HepG2 (cell line): ENCODE measurements around the gene TRIM31. TPM values are rescaled to one million over a fixed set of nuclear protein-coding genes. Genes with fewer than 3 reads are reported as not detected.

Experiments
- ARNT2 ChIP-seq: sonication (generic); formaldehyde crosslinking; IDR thresholded peaks from 2 replicates; pipeline ENCODE4 v1.8.0; 2022; ENCODE audit warnings: mild to moderate bottlenecking, low read depth, missing genetic modification reagents, moderate library complexity
- CAMTA2 ChIP-seq: sonication (generic); formaldehyde crosslinking; IDR thresholded peaks from 2 replicates; pipeline ENCODE4 v1.4.0; 2020; ENCODE audit warnings: mild to moderate bottlenecking, missing genetic modification reagents, borderline replicate concordance
- ESRRA ChIP-seq: sonication (generic); formaldehyde crosslinking; IDR thresholded peaks from 2 replicates; pipeline ENCODE4 v1.5.1; 2020; ENCODE audit warnings: mild to moderate bottlenecking, low read depth, missing genetic modification reagents
- FOXO1 ChIP-seq: sonication (generic); formaldehyde crosslinking; IDR thresholded peaks from 2 replicates; pipeline ENCODE4 v1.4.0; 2020; ENCODE audit warnings: missing genetic modification reagents
- HMG20B ChIP-seq: conservative IDR thresholded peaks from 2 replicates; pipeline ENCODE4 v1.6.1; 2016; ENCODE audit warnings: missing genetic modification reagents, missing compliant biosample characterization
- HNRNPK ChIP-seq: fragments of 200-400 bp; formaldehyde crosslinking; IDR thresholded peaks from 2 replicates; pipeline ENCODE4 v1.6.1; 2018; ENCODE audit warnings: low read length, low read depth, moderate library complexity, mild to moderate bottlenecking; ENCODE audit not compliant: poor library complexity, severe bottlenecking
- MXI1 ChIP-seq: IDR thresholded peaks from 3 replicates; pipeline ENCODE4 v1.6.1; 2012; ENCODE audit warnings: low read depth, low read length, inconsistent platforms, borderline replicate concordance
- NFRKB ChIP-seq: fragments of 450-650 bp; IDR thresholded peaks from 2 replicates; pipeline ENCODE4 v1.6.1; 2017
- RBM22 ChIP-seq: fragments of 200-400 bp; formaldehyde crosslinking; optimal IDR thresholded peaks from 2 replicates; pipeline ENCODE3; 2017; ENCODE audit warnings: mild to moderate bottlenecking, low read length, moderate library complexity
- RORA ChIP-seq: sonication (generic); formaldehyde crosslinking; IDR thresholded peaks from 2 replicates; pipeline ENCODE4 v1.5.0; 2020; ENCODE audit warnings: mild to moderate bottlenecking, missing genetic modification reagents, moderate library complexity
- SALL1 ChIP-seq: sonication (generic); formaldehyde crosslinking; IDR thresholded peaks from 2 replicates; pipeline ENCODE4 v1.8.0; 2022; ENCODE audit warnings: mild to moderate bottlenecking, missing genetic modification reagents
- TARDBP ChIP-seq: sonication (generic); formaldehyde crosslinking; IDR thresholded peaks from 2 replicates; pipeline ENCODE4 v1.8.0; 2022; ENCODE audit warnings: mild to moderate bottlenecking, missing genetic modification reagents
- TEAD2 ChIP-seq: sonication (generic); formaldehyde crosslinking; IDR thresholded peaks from 2 replicates; pipeline ENCODE4 v1.9.0; 2021; ENCODE audit warnings: missing genetic modification reagents
- TMF1 ChIP-seq: sonication (generic); formaldehyde crosslinking; IDR thresholded peaks from 2 replicates; pipeline ENCODE4 v1.8.1; 2022; ENCODE audit warnings: low read depth, missing genetic modification reagents
- ZBTB7A ChIP-seq: sonication (generic); formaldehyde crosslinking; IDR thresholded peaks from 2 replicates; pipeline ENCODE4 v1.8.0; 2022; ENCODE audit warnings: mild to moderate bottlenecking, missing genetic modification reagents
- ZBTB8A ChIP-seq: sonication (generic); formaldehyde crosslinking; IDR thresholded peaks from 2 replicates; pipeline ENCODE4 v1.4.0; 2020; ENCODE audit warnings: mild to moderate bottlenecking, low read depth, missing genetic modification reagents, borderline replicate concordance
- ZNF441 ChIP-seq: sonication (generic); formaldehyde crosslinking; IDR thresholded peaks from 2 replicates; pipeline ENCODE4 v1.7.0; 2021; ENCODE audit warnings: missing genetic modification reagents, borderline replicate concordance
- ZNF501 ChIP-seq: sonication (generic); formaldehyde crosslinking; IDR thresholded peaks from 2 replicates; pipeline ENCODE4 v1.5.1; 2020; ENCODE audit warnings: mild to moderate bottlenecking, moderate library complexity, missing genetic modification reagents
- ZNF556 ChIP-seq: sonication (generic); formaldehyde crosslinking; IDR thresholded peaks from 2 replicates; pipeline ENCODE4 v1.4.0; 2020; ENCODE audit warnings: mild to moderate bottlenecking, missing genetic modification reagents, borderline replicate concordance
- ZNF570 ChIP-seq: sonication (generic); formaldehyde crosslinking; IDR thresholded peaks from 2 replicates; pipeline ENCODE4 v1.4.0; 2020; ENCODE audit warnings: mild to moderate bottlenecking, missing genetic modification reagents, borderline replicate concordance
- polyA plus RNA-seq, 8 experiments: library from polyadenylated mRNA; depleted of rRNA in 3 of 8; stranded (reverse) in 7 of 8; unstranded in 1 of 8; fragments of >200 nt; fragmentation: Illumina TruSeq in 4 of 8; extraction: Trizol in 4 of 8; gene quantifications; 2 replicates each; pipeline versions ENCODE4 v1.2.1 to v1.2.3, GENCODE V29; 2011 to 2016; ENCODE audit warnings: low read depth in 4 of 8, missing spikeins in 1 of 8, mixed read lengths in 1 of 8; ENCODE audit not compliant: insufficient read depth in 1 of 8
- total RNA-seq, 5 experiments: library from RNA; depleted of rRNA; stranded (reverse); fragments of >200 nt; fragmentation: Illumina TruSeq; extraction: Trizol; gene quantifications; 2 replicates each; pipeline ENCODE4 v1.2.3, GENCODE V29; 2016; ENCODE audit warnings: low read depth in 1 of 5
- TF ChIP-seq, protein P1 (sequence below): sonication (generic); formaldehyde crosslinking; IDR thresholded peaks from 2 replicates; pipeline ENCODE4 v1.4.0; 2020; ENCODE audit warnings: mild to moderate bottlenecking, low read depth, missing genetic modification reagents
- TF ChIP-seq, protein P2 (sequence below): sonication (generic); formaldehyde crosslinking; IDR thresholded peaks from 2 replicates; pipeline ENCODE4 v1.5.0; 2020; ENCODE audit warnings: missing genetic modification reagents
- TF ChIP-seq, protein P3 (sequence below): IDR thresholded peaks from 2 replicates; pipeline ENCODE4 v1.6.1; 2016; ENCODE audit warnings: missing compliant biosample characterization, missing genetic modification reagents, borderline replicate concordance
- TF ChIP-seq, protein P4 (sequence below): sonication (generic); formaldehyde crosslinking; IDR thresholded peaks from 2 replicates; pipeline ENCODE4 v1.8.0; 2022; ENCODE audit warnings: missing genetic modification reagents, mild to moderate bottlenecking, inconsistent platforms, borderline replicate concordance
- TF ChIP-seq, protein P5 (sequence below): IDR thresholded peaks from 2 replicates; pipeline ENCODE4 v1.6.1; 2016

TRIM31 gene
- total and polyA plus RNA-seq, 2 of the 13 experiments (the other 11 are each of a cell fraction or from before 2014, with no cell fraction given), result 0.13 to 0.51 TPM

DNA sequence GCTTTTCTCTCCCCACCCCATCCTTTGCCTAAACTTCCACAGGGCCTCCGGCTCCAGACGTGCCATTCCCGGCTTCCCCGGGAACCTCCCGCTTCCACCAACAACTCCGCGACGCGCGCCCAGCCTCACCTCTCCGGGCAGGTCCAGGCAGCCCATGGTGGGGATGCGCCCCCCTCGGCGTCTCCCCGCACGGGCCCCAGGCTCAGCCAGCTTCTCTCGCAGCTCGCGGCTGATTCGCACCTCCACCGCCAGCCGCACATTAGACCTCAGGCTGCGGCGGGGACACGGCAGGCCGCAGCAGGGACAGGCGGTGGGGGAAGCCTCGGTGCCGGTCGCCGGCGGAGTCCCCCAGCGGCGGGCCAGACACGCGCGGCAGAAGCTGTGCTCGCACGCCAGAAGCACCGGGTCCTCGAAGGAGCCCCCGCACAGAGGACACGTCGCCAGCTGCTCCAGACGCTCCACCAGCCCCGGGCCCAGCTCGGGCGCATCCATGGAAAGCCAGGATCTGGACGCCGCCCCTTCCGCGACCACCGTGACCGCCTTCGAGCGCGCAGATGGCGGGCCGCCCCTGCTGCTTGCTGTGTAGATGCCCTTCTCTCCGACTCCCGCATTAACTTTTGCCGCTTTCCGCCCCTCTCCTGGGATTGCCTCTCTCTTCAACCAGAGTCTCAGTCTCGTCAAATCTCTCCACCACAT, 37.6 kb downstream of the TRIM31 start, which contains the start of gene RNF39 (continued):
- TF ChIP-seq NFRKB (no peak), ZNF570 (CRISPR knock-in tag) (no peak), RBM22 (no peak), SALL1 (0 out of 2 replicates have a peak, but pooled peaks have one; percentile 19), TARDBP (CRISPR knock-in tag) (no peak), HNRNPK (no peak), ZBTB7A (peak; percentile 40; the same call in 1 of the 2 replicates), CAMTA2 (no peak), TMF1 (CRISPR knock-in tag) (no peak; the same call in 1 of the 2 replicates), ZNF501 (CRISPR knock-in tag) (peak; percentile 46; the same call in 1 of the 2 replicates), FOXO1 (no peak), TEAD2 (CRISPR knock-in tag) (no peak), ESRRA (CRISPR knock-in tag) (no peak), MXI1 (no peak), HMG20B (no peak), ZNF441 (no peak), ARNT2 (peak; percentile 52; the same call in 1 of the 2 replicates), RORA (CRISPR knock-in tag) (no peak), ZNF556 (CRISPR knock-in tag) (no peak; the same call in 1 of the 2 replicates), ZBTB8A (CRISPR knock-in tag) (no peak)
- TF ChIP-seq, protein P1, sequence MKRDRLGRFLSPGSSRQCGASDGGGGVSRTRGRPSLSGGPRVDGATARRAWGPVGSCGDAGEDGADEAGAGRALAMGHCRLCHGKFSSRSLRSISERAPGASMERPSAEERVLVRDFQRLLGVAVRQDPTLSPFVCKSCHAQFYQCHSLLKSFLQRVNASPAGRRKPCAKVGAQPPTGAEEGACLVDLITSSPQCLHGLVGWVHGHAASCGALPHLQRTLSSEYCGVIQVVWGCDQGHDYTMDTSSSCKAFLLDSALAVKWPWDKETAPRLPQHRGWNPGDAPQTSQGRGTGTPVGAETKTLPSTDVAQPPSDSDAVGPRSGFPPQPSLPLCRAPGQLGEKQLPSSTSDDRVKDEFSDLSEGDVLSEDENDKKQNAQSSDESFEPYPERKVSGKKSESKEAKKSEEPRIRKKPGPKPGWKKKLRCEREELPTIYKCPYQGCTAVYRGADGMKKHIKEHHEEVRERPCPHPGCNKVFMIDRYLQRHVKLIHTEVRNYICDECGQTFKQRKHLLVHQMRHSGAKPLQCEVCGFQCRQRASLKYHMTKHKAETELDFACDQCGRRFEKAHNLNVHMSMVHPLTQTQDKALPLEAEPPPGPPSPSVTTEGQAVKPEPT (CRISPR knock-in tag), result no peak
- TF ChIP-seq, protein P2, sequence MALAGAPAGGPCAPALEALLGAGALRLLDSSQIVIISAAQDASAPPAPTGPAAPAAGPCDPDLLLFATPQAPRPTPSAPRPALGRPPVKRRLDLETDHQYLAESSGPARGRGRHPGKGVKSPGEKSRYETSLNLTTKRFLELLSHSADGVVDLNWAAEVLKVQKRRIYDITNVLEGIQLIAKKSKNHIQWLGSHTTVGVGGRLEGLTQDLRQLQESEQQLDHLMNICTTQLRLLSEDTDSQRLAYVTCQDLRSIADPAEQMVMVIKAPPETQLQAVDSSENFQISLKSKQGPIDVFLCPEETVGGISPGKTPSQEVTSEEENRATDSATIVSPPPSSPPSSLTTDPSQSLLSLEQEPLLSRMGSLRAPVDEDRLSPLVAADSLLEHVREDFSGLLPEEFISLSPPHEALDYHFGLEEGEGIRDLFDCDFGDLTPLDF (CRISPR knock-in tag), result no peak
- TF ChIP-seq, protein P3, sequence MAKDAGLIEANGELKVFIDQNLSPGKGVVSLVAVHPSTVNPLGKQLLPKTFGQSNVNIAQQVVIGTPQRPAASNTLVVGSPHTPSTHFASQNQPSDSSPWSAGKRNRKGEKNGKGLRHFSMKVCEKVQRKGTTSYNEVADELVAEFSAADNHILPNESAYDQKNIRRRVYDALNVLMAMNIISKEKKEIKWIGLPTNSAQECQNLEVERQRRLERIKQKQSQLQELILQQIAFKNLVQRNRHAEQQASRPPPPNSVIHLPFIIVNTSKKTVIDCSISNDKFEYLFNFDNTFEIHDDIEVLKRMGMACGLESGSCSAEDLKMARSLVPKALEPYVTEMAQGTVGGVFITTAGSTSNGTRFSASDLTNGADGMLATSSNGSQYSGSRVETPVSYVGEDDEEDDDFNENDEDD, result no peak
- TF ChIP-seq, protein P4, sequence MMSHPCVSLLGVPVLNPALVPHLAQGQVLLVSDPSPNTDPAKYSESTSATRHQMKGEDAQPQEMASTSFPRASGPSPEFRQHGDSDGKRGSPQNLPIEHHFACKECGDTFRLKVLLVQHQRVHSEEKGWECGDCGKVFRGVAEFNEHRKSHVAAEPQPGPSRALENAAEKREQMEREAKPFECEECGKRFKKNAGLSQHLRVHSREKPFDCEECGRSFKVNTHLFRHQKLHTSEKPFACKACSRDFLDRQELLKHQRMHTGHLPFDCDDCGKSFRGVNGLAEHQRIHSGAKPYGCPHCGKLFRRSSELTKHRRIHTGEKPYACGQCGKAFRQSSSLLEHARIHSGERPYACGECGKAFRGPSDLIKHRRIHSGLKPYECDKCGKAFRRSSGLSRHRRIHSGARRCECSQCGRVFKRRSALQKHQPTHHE (CRISPR knock-in tag), result no peak
- TF ChIP-seq, protein P5, sequence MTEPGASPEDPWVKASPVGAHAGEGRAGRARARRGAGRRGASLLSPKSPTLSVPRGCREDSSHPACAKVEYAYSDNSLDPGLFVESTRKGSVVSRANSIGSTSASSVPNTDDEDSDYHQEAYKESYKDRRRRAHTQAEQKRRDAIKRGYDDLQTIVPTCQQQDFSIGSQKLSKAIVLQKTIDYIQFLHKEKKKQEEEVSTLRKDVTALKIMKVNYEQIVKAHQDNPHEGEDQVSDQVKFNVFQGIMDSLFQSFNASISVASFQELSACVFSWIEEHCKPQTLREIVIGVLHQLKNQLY, result no peak
